Activated naive CD4-positive, alpha-beta T cell treated with anti-CD3 and anti-CD28 coated beads for 36 hours (primary cell): Measurements from ENCODE around the gene ST3GAL4. TPM values are rescaled to one million over a fixed set of nuclear protein-coding genes. Genes with fewer than 3 reads are reported as not detected.
"Not testable (repeated sequence)": the region's sequence is repeated elsewhere in the genome, so short reads cannot be mapped to it uniquely, and the experiment has no call there.

Experiments
- CTCF ChIA-PET: fragments of 350-600 bp; sonication (Branson Sonifier 250); formaldehyde crosslinking; loops from one replicate; lab custom pipeline; 2021; ENCODE audit warnings: antibody characterized with exemption; lab: Charles Lee
- DNase-seq: peaks from one replicate; pipeline ENCODE4 v3.0.0-alpha.2; 2020
- H3K27ac Mint-ChIP-seq: one replicate; pipeline ENCODE4 v1.8.0; 2021; ENCODE audit warnings: mild to moderate bottlenecking, mixed read lengths
- H3K27me3 Mint-ChIP-seq: one replicate; pipeline ENCODE4 v1.8.0; 2021; ENCODE audit warnings: low read depth, mixed read lengths
- H3K36me3 Mint-ChIP-seq: one replicate; pipeline ENCODE4 v1.8.0; 2021; ENCODE audit warnings: low read depth, mixed read lengths
- H3K4me1 Mint-ChIP-seq: one replicate; pipeline ENCODE4 v1.8.0; 2021; ENCODE audit warnings: low read depth, mixed read lengths
- H3K4me3 Mint-ChIP-seq: one replicate; pipeline ENCODE4 v1.8.0; 2021; ENCODE audit warnings: mild to moderate bottlenecking, moderate library complexity, mixed read lengths
- H3K9me3 Mint-ChIP-seq: one replicate; pipeline ENCODE4 v1.8.0; 2021; ENCODE audit warnings: mixed read lengths
- intact Hi-C: fragments of 100-400 bp; cut with micrococcal nuclease; formaldehyde crosslinking; loops from one replicate; pipeline ENCODE4 v1.15.1; 2023
- total RNA-seq, 2 experiments: library from RNA; stranded (reverse); gene quantifications; one replicate each; pipeline ENCODE4 v1.2.3, GENCODE V29; 2021

Gene ST3GAL4
- total RNA-seq, 2 experiments from 2014 or later: 7.6 to 8.0 TPM

DNA sequence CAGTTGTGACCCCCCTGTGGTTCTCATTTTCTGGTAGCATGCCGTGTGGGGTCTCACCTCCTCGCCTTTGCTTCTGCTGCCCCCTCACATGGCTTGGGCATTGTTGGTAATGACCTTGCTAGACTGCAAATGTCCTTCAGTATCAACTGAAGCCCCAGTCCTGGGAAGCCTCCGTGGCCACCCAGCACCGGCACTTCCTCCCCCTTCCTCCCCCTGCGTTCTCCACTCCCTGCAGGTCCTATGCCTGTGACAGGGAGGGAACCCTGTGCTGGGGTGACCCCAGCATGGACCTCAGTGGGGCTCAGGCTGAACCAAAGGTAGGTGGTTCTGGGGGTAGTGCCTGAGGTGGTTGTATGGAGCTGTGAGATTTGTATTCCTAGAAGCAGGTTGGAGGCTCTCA is 5.9 kb downstream of the ST3GAL4 start:
- H3K9me3 Mint-ChIP-seq: no peaks in the 10 kb centered on the region
- no peak for DNase-seq
- no peaks in the 10 kb centered on the region for H3K27me3 Mint-ChIP-seq
- H3K36me3 Mint-ChIP-seq: no peaks in the 10 kb centered on the region
- CTCF ChIA-PET: interaction anchor here (0.7 kb wide), 4 partner anchors 29 to 425 kb away, joined by 3 to 5 read pairs (median 4); no protein-coding TSS in a partner anchor
- peaks cover 4% of the 10 kb centered on the region for H3K4me1 Mint-ChIP-seq
- H3K4me3 Mint-ChIP-seq: no peak overlapping the region
- intact Hi-C loops: no loop called here
- H3K27ac Mint-ChIP-seq: no peak overlapping the region

GRCh38 chr11:126362879-126363655 is 7.6 kb downstream of the ST3GAL4 start:
- DNase-seq: no peak
- CTCF ChIA-PET: no interaction called here
- Mint-ChIP-seq H3K27ac (no peak overlapping the region), H3K4me1 (peaks cover 4% of the 10 kb centered on the region), H3K4me3 (no peak overlapping the region), H3K9me3 (no peaks in the 10 kb centered on the region), H3K27me3 (no peaks in the 10 kb centered on the region), H3K36me3 (no peaks in the 10 kb centered on the region)
- intact Hi-C loops: no loop called here

GRCh38 chr11:126363706-126364248 is 8.3 kb downstream of the ST3GAL4 start:
- CTCF ChIA-PET: no interaction called here
- H3K27me3 Mint-ChIP-seq: no peaks in the 10 kb centered on the region
- H3K4me1 Mint-ChIP-seq: peaks cover 7% of the 10 kb centered on the region
- no peak overlapping the region for H3K27ac Mint-ChIP-seq
- H3K36me3 Mint-ChIP-seq: no peaks in the 10 kb centered on the region
- H3K4me3 Mint-ChIP-seq: no peak overlapping the region
- intact Hi-C loops: no loop called here
- H3K9me3 Mint-ChIP-seq: no peaks in the 10 kb centered on the region
- DNase-seq: no peak

DNA sequence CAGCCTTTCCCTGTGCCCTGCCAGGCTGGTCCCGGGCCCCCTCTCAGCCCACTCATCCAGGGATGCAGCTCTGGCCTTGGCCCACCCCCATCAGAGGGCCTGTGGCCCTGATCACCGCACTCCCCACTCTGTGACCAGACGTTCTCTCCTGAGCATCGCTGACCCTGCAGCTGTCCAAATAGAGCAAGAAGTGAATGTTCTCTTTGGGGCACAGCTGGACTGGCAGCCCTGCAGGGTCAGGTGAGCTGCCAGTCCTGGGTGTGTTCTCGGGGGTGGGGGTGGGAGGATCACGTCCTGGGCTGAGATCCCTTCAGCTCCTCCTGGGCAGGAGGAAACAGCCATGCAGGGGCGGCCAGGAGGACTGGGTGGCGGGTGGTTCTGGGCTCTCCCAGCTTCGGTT is 9.2 kb downstream of the ST3GAL4 start:
- H3K4me3 Mint-ChIP-seq, H3K4me1 Mint-ChIP-seq, intact Hi-C loops, H3K27me3 Mint-ChIP-seq, CTCF ChIA-PET, H3K27ac Mint-ChIP-seq, DNase-seq, H3K9me3 Mint-ChIP-seq, H3K36me3 Mint-ChIP-seq: not testable (repeated sequence)

- H3K4me3 Mint-ChIP-seq, H3K27ac Mint-ChIP-seq, H3K27me3 Mint-ChIP-seq, H3K4me1 Mint-ChIP-seq, H3K9me3 Mint-ChIP-seq, CTCF ChIA-PET, intact Hi-C loops, H3K36me3 Mint-ChIP-seq, DNase-seq: not testable (repeated sequence)
Measured at GRCh38 chr11:126365508-126365907, 10.0 kb downstream of the ST3GAL4 start.

DNA sequence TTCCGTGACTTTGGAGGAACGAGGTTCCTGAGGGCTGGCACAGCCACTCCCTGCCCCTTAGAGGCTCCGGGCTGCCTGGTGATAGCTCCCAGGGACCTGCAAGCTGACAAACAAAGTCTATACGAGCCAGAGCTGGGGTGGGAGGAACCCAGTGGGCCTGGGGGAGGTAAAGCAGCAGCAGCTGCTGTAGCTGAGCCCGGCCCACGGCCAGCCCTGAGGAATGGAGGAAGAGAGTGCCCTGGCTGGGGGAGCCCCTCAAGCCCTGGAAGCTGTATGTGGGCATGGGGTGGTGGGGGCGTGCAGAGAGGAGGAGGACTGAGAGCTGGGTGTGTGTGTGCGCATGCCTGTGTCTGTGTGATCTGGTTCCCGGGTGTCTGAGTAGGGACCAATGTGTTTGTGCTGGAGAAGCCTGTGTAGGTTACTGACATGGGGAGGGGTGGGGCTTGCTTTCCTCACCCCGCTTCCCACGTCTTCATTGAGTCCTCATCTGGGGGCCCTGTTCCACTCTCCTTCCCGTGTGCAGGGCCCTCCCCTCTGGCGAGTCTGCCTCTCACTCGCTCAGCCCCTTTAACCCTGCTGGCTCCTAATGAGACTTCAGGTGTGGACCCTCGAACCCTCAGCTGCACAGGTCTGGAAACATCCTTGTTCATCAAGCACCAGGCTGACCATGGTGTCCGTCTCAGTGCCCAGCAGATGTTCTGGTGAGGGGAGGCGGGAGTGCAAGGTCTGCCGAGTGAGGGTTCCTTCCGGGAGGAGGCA is 10.8 kb downstream of the ST3GAL4 start:
- intact Hi-C loops: no loop called here
- Mint-ChIP-seq H3K27me3 (no peaks in the 10 kb centered on the region), H3K27ac (no peak overlapping the region), H3K36me3 (no peaks in the 10 kb centered on the region), H3K4me1 (peaks cover 7% of the 10 kb centered on the region), H3K4me3 (no peak overlapping the region), H3K9me3 (no peaks in the 10 kb centered on the region)
- DNase-seq: no peak
- CTCF ChIA-PET: no interaction called here

GRCh38 chr11:126366823-126367654 is 11.6 kb downstream of the ST3GAL4 start:
- H3K4me1 Mint-ChIP-seq, DNase-seq, H3K4me3 Mint-ChIP-seq, H3K27ac Mint-ChIP-seq, H3K27me3 Mint-ChIP-seq, H3K9me3 Mint-ChIP-seq, H3K36me3 Mint-ChIP-seq, CTCF ChIA-PET, intact Hi-C loops: not testable (repeated sequence)

DNA sequence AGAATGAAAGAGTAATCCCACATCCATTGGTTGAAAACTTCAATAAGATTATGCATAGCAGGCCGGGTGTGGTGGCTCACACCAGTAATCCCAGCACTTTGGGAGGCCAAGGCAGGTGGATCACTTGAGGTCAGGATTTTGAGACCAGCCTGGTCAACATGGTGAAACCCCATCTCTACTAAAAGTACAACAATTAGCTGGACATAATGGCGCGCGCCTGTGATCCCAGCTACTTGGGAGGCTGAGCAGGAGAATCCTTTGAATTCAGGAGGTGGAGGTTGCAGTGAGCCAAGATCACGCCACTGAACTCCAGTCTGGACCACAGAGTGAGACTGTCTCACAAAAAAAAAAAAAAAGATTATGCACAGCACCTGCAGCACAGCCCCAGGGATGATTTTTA is 12.3 kb downstream of the ST3GAL4 start:
- DNase-seq, H3K27ac Mint-ChIP-seq, H3K36me3 Mint-ChIP-seq, H3K4me3 Mint-ChIP-seq, H3K27me3 Mint-ChIP-seq, CTCF ChIA-PET, H3K4me1 Mint-ChIP-seq, H3K9me3 Mint-ChIP-seq, intact Hi-C loops: not testable (repeated sequence)

DNA sequence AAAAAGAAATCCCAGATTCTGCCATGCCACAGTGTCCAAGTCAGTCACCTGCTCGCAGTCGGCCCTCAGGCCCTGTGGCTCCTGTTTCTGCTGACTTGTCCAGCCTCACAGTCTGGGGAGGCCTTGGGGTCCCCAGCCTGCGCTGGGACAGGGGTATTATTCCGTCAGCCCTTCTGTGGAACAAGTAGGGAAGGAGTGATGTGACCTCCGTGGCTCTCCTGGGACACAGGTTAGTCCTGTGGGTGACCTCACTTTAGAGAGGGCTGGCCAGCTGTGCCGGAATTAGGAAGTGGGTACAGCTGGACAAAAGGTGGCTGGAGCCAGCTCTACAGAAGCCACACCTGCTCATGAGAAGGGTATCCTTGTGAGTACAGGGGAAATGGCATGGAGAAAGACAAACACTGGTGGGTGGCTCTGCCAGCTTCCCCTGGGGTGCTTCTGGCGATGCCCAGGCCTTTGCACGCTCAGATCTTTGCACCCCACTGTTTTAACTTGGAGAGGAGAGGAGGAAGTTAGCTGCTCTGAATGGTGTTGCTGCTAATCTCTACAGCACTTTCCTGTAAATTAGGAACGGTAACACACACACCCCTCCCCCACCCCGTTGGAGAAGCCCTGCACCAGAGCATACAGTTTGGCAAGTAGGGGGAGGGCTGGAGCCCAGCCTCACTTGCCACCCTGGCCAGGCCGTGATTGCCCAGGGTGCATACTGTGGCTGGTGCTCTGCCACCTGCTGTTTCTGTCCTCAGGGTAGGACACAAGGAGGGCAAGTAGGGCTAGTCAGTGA is 13.0 kb downstream of the ST3GAL4 start:
- DNase-seq, CTCF ChIA-PET: not testable (repeated sequence)

GRCh38 chr11:126370016-126370415 is 14.5 kb downstream of the ST3GAL4 start:
- intact Hi-C loops: no loop called here
- DNase-seq: no peak
- H3K9me3 Mint-ChIP-seq: no peaks in the 10 kb centered on the region
- no peaks in the 10 kb centered on the region for H3K36me3 Mint-ChIP-seq
- no peak overlapping the region for H3K27ac Mint-ChIP-seq
- CTCF ChIA-PET: interaction anchor here (0.6 kb wide), 1 partner anchor 516 kb away, joined by 3 read pairs; no protein-coding TSS in a partner anchor
- H3K4me3 Mint-ChIP-seq: no peak overlapping the region
- peaks cover 7% of the 10 kb centered on the region for H3K4me1 Mint-ChIP-seq
- H3K27me3 Mint-ChIP-seq: no peaks in the 10 kb centered on the region

More for the DNA sequence above, 13.0 kb downstream of the ST3GAL4 start:
- H3K27me3 Mint-ChIP-seq, H3K36me3 Mint-ChIP-seq, H3K9me3 Mint-ChIP-seq, H3K27ac Mint-ChIP-seq, H3K4me1 Mint-ChIP-seq, intact Hi-C loops, H3K4me3 Mint-ChIP-seq: not testable (repeated sequence)

DNA sequence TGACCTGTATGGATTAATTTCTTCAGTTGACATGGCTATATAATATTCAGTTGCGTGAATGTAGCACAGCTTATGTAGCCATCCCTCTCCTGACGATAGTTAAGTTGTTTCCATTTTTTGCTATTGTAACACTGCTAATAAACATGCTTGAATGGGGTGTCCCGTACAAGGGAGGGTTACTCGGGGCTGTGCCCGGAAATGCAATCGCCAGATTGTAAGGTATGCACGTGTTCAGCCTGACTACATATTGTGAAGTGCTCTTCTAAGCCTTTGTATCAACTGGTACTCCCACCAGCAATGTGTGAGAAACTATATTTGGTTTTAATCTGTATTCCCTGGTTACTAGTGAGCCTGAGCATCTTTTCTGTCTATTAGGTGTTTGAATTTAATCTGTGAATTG is 16.1 kb downstream of the ST3GAL4 start:
- H3K4me3 Mint-ChIP-seq: no peak overlapping the region
- peaks cover 5% of the 10 kb centered on the region for H3K4me1 Mint-ChIP-seq
- H3K27me3 Mint-ChIP-seq: no peaks in the 10 kb centered on the region
- intact Hi-C loops: no loop called here
- no peaks in the 10 kb centered on the region for H3K36me3 Mint-ChIP-seq
- CTCF ChIA-PET: no interaction called here
- no peak overlapping the region for H3K27ac Mint-ChIP-seq
- no peak for DNase-seq
- no peaks in the 10 kb centered on the region for H3K9me3 Mint-ChIP-seq
